GM21515 (cell line): Measurements from ENCODE around the gene FDX1.
"Not testable (repeated sequence)": the region's sequence is repeated elsewhere in the genome, so short reads cannot be mapped to it uniquely, and the experiment has no call there.

Experiments used
- ATAC-seq: cut with Tn5 transposase; IDR thresholded peaks from one replicate; pipeline ENCODE4 v1.9.1; 2021; ENCODE audit not compliant: unreplicated experiment

Gene FDX1

DNA sequence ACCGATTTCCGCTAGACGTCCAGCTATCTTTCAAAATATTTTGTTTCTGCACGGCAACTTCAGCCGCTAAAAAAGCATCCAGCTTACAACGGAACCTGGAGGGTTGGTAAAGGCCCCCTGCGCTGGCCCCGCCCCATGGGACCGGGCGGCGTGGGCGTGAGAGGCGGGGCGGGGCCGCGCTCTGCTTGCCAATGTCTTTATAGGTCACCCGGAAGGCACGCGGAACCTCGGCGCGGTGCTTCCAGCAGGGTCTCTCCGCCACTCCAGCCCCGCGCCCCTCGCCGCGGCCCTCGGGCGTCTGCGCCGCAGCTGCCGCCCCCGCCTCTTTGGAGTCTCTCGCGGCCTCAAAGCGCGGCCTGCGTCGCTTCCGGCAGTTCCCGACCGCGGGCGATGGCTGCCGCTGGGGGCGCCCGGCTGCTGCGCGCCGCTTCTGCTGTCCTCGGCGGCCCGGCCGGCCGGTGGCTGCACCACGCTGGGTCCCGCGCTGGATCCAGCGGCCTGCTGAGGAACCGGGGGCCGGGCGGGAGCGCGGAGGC is at the start of gene FDX1:
Gene FDX1 (plus strand): TSS at position 218 of the 536 bp plus-strand sequence. CDS start 173 bp downstream, at position 391.
- peak; percentile 93 for ATAC-seq

DNA sequence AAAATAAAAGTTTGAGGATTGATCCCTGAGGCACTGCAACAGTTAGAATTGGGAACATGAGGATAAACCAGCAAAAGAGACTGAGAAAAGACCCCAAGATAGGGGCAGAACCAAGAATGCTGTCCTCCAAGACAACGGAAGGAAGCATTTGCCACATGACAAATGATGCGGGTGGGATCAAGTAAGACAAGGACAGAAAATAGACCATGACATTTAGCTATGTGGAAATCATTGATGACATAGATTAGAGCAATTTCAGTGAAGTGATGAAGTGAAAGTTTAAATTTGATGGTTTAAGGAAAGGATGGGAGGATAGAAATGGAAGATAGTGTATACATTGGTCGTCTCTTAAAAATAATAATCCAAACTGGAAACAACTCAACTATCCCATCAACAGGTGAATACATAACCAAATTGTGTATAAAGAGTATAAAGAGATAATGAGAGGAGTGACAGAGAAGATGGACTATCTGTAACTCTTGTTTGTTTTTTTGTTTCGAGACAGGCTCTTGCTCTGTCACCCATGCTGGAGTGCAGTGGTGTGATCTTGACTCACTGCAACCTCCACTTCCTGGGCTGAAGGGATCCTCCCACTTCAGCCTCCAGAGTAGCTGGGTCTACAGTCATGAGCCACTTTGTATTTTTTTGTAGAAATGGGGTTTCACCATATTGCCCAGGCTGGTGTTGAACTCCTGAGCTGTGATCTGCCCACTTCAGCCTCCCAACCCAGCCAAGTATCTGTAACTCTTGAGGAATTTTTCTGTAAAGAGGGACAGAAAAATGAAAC is 48.7 kb upstream of the FDX1 start:
- no peak for ATAC-seq

- not testable (repeated sequence) for ATAC-seq
These were observed 41.5 kb upstream of the FDX1 start for GRCh38 chr11:110388231-110388630.

- ATAC-seq, result no peak
These were observed 39.8 kb upstream of the FDX1 start for GRCh38 chr11:110389965-110390364.

DNA sequence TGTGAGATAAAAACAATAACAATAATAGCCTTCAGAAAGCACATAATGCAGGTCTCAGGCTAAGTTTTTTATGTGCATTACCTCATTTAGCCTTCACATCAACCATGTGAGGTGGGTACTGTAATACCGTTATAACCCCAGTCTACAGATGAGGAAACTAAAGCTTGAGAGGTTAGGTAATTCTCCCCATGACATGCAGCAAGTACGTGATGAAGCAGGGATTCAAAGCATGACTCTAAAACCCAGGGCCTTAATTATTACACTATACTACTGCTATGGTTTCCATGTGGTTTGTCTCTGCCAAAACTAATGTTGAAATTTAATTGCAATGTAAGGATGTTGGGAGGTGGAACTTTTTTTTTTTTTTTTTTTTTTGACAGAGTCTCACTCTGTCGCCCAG is 37.7 kb upstream of the FDX1 start:
- ATAC-seq, result no peak

DNA sequence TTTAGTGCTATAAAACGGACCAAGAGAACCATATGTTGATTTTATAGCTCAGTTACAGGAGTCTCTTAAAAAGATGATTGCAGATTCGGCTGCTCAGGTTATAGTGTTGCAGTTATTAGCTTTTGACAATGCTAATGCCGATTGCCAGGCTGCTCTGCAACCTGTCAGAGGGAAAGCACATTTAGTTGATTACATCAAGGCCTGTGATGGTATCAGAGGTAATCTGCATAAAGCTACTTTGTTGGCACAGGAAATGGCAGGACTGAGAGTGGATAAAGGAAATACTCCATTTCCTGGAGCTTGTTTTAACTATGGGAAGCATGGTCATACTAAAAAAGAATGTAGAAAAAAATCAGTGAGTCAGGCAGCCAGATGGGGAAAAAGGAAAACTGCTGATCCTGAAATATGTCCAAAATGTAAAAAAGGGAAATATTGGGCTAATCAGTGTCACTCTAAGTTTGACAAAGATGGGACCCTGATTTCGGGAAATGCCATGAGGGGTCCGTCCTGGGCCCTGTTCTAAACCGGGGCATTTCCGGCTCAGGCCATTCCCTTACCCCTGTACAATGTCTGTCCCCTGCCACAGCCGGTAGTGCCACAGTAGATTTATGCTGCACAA is 32.0 kb upstream of the FDX1 start:
- not testable (repeated sequence) for ATAC-seq

- not testable (repeated sequence) for ATAC-seq
These were observed 26.2 kb upstream of the FDX1 start for GRCh38 chr11:110403585-110403984.

DNA sequence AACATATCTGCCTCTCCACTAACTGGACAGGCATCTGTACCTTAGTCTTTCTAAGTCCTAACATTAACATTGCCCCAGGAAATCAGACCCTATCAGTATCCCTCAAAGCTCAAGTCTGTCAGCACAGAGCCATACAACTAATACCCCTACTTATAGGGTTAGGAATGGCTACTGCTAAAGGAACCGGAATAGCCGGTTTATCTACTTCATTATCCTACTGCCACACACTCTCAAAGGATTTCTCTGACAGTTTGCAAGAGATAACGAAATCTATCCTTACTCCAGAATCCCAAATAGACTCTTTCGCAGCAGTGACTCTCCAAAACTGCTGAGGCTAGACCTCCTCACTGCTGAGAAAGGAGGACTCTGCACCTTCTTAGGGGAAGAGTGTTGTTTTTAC is 24.1 kb upstream of the FDX1 start:
- not testable (repeated sequence) for ATAC-seq

DNA sequence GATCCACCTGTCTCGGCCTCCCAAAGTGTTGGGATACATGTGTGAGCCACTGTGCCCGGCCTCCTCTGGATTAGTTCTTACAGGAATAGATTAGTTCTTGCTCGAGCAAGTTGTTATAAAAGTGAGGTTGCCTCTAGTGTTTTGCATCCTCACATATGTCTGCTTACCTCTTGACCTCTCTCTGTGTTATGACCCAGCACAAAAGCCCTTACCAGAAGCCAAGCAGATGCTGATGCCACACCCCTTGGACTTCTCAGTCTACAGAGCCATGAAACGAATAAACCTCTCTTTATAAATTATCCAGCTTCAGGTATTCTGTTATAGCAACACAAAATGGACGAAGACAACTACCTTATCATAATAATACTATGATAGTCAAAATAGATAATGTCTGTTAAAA is 22.4 kb upstream of the FDX1 start:
- ATAC-seq, result no peak

DNA sequence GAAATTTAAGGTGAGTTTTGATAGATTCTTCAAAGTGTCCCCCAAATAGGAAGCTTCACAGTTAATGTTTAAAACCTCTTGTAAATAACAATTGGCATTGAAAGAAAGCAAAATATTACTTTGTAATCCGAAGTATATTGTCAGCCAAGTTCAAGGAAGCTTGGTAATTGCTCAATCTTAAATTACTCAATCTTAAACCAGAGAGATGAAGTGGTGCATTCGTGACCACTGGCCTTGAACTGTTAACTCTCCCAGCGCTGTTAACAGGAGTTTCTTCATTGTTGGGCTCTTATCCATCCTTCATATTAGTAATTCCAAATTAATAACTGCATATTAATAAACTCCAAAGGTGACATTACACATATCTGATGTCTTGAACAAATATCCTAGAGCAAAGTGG is 20.6 kb upstream of the FDX1 start:
- ATAC-seq, result no peak

DNA sequence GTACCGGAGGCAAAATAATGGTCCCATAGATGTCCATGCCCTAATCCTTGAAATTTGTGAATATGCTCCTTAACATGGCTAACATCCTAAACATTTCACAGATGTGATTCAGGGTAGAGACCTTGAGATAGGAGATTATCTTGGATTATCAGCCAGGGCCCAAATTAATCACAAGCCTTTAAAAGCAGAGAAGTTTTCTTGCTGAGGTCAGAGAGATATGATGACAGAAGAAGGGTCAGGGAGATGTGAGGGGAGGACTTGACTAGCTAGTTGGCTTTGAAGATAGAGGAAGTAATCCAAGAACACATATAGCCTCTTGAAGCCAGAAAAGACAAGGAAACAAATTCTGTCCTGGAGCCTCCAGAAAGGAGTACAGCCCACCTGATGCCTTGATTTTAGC is 19.1 kb upstream of the FDX1 start:
- ATAC-seq, result no peak

DNA sequence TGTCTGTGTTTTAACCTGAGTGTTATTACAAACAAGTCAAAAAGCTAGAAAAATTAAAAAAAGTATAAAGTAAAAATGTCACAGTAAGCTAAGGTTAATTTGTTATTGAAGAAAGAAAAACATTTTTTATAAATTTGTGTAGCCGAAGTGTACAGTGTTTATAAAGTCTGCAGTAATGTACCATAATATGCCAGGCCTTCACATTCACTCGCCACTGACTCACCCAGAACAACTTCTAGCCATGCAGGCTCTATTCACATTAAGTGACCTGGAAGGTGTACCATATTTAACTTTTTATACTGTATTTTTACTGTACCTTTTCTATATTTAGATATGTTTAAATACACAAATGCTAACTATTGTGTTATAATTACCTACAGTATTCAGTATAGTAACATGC is 14.7 kb upstream of the FDX1 start:
- ATAC-seq, result no peak

GRCh38 chr11:110421658-110422057 is 8.1 kb upstream of the FDX1 start:
- not testable (repeated sequence) for ATAC-seq

DNA sequence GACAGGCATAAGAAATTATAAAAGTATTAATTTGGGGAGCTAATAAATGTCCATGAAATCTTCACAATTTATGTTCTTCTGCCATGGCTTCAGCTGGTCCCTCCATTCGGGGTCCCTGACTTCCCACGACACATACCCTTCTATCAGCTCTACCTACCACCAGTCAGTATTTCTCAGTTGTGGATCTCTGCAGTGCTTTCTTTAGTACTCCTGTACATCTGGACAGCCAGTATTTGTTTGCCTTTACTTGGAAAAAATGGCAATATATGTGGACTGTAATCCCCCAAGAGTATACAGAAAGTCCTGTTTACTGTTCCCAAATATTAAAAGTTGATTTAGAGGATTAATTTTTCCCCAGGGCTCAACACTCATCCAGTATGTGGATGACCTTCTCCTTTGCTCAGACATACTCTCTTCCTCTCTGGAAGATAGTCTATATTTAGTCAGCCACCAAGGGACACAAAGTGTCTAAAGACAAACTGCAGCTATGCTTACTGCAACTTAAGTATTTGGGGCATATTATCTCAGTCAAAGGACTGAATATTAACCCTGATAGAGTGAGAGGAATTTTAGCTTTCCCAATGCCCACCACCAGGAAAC is 7.3 kb upstream of the FDX1 start:
- no peak for ATAC-seq

DNA sequence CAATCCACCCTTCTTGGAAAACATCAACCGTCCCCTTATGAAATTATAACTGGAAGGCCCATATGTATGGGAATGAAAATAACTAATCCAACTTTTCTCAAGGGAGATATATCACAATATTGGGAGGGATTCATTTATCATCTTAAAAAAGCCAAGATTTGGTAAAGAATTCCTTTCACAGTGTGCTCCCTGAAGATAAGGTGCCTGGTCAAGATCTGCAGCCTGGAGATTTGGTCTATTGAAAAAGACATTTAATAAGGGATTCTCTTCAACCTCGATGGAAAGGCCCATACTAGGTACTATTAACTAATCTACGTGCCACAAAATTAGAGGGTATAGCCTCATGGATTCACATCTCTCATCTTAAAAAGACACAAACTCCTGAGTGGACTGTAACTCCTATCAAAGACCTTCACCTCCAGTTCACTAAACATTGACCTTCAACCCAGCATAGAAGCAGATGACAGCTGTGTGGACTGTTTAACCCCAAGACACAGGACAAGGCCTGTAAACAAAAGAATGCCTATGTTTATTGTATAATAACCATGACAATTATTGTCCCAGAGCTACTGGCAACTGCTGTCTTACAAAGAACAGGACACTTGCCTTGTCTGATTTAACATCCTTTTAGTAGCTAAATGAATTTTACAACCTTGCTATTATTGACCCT is 4.8 kb upstream of the FDX1 start:
- no peak for ATAC-seq

DNA sequence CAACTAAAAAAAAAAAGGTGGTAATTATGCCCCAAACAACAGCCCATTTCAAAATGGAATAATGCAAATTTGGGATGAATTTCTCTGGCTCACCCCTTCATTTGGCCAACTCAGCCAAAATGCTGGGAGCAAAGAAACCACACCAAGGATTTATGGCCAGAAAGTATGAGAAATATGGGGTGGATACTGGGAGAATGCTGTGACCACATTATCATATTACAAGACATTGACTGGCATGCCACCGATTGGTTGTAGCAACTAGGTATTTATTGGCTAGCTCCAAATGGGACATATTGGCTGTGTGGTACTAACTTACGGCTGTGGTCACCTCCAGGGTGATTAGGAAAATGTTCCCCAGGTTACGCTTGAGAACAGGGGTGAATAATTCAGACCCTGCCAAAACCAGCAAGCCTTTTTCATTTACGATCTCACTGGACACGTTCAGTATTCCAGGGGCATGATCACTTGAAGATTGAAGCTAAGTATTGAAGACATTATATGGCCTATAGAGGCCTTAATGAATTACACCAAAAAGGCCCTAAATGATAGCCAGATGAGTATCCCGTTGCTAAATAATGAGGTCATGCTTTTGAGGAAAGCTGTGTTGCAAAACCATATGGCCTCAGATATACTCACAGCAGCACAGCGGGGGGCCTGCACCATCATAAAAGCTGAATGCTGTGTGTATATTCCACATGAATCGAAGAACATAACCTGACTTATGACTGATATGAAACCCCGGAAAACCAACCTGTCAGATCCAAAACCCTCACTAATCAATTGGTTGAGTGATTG is 3.8 kb upstream of the FDX1 start:
- no peak for ATAC-seq

- no peak for ATAC-seq
These were observed 1.7 kb upstream of the FDX1 start for GRCh38 chr11:110428040-110428439.

- no peak for ATAC-seq
These were observed 605 bp upstream of the FDX1 start for GRCh38 chr11:110428956-110429730.

GRCh38 chr11:110430267-110431050 is 711 bp downstream of the FDX1 start:
- peak; percentile 40 for ATAC-seq
